Body of pancreas (tissue), 4 donors: ENCODE results near the gene GNGT2.

Experiments used
- POLR2A ChIP-seq, 3 donors: fragments of 450-650 bp; IDR thresholded peaks; one replicate each; pipeline ENCODE4 v1.6.1; 2016; ENCODE audit warnings: antibody characterized with exemption in 3 of 3, mild to moderate bottlenecking in 2 of 3
- TF ChIP-seq, protein P1 (sequence below), 7 experiments: fragments of 450-650 bp in 4 of 7; fragments of 200-600 bp in 3 of 7; sonication (generic) in 3 of 7; IDR thresholded peaks; one replicate each; pipeline ENCODE4 v1.5.1; 2016 to 2019; ENCODE audit warnings: antibody characterized with exemption in 7 of 7

DNA sequence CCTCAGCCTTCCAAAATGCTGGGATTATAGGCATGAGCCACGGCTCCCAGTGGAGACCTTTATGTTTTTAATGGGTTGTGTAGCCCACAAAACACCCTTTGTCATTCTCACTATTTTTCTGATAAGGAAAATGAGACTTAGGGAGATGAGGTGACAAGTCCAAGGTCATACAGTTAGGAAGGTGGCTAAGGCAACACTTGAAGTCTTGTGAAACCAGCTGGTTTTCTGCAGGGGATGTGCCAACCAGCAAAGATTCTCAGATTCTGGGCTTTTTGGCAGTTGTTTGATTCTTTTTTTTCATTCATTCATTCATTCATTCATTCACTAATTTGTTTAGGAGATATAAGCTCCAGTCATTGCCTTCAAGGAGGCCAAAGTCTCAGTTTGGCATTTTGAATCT is 30.2 kb upstream of the GNGT2 start:
- TF ChIP-seq, protein P1, sequence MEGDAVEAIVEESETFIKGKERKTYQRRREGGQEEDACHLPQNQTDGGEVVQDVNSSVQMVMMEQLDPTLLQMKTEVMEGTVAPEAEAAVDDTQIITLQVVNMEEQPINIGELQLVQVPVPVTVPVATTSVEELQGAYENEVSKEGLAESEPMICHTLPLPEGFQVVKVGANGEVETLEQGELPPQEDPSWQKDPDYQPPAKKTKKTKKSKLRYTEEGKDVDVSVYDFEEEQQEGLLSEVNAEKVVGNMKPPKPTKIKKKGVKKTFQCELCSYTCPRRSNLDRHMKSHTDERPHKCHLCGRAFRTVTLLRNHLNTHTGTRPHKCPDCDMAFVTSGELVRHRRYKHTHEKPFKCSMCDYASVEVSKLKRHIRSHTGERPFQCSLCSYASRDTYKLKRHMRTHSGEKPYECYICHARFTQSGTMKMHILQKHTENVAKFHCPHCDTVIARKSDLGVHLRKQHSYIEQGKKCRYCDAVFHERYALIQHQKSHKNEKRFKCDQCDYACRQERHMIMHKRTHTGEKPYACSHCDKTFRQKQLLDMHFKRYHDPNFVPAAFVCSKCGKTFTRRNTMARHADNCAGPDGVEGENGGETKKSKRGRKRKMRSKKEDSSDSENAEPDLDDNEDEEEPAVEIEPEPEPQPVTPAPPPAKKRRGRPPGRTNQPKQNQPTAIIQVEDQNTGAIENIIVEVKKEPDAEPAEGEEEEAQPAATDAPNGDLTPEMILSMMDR (IDR thresholded peaks at IDR 0.05), result no peak
- no peak for TF ChIP-seq POLR2A (IDR thresholded peaks at IDR 0.05)
